HG03571 (cell line): ENCODE measurements around the gene CTDP1.

Source experiments
- ATAC-seq: cut with Tn5 transposase; IDR thresholded peaks from one replicate; pipeline ENCODE4 v1.9.1; 2021; ENCODE audit not compliant: unreplicated experiment

The CTDP1 gene

DNA sequence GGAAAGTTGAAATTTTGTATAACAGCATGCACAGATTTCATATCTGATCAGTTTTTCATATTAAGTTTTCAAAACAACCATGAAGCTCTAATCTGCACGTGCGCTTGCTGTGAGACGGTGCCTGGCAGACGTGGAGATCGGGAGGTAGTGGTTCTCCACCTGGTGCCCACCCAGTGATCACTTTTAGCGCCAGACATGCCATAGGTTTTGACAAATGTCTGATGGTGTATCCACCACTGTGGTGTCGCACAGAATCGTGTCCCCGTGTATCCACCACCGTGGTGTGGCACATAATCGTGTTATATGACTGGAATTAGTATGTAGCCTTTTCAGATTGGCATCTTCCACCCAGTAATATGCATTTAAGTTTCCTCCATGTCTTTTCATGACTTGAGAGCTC, 77.2 kb downstream of the CTDP1 start:
- ATAC-seq = no peak

- ATAC-seq = no peak
These were observed 80.7 kb downstream of the CTDP1 start for GRCh38 chr18:79760348-79760747.

- no peak for ATAC-seq
These were observed 81.3 kb downstream of the CTDP1 start for GRCh38 chr18:79760881-79761280.

GRCh38 chr18:79763407-79763806, 83.8 kb downstream of the CTDP1 start:
- no peak for ATAC-seq

DNA sequence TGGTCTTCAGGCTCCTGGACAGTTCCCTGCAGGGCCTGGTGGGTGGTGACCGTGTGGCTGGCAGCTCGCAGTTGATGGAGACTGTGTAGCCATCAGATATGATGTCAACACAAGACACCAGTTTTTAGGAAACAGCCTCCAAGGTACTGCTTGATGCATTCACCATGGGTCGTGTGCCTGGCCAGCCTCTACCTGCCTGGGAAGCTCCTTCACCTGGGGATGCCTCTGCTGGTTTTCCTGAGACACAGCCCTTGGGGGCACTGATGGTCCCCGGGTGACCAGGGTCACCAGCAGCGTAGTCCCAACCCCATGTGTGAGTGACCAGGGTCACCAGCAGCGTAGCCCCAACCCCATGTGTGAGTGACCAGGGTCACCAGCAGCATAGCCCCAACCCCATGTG, 84.5 kb downstream of the CTDP1 start:
- no peak for ATAC-seq

DNA sequence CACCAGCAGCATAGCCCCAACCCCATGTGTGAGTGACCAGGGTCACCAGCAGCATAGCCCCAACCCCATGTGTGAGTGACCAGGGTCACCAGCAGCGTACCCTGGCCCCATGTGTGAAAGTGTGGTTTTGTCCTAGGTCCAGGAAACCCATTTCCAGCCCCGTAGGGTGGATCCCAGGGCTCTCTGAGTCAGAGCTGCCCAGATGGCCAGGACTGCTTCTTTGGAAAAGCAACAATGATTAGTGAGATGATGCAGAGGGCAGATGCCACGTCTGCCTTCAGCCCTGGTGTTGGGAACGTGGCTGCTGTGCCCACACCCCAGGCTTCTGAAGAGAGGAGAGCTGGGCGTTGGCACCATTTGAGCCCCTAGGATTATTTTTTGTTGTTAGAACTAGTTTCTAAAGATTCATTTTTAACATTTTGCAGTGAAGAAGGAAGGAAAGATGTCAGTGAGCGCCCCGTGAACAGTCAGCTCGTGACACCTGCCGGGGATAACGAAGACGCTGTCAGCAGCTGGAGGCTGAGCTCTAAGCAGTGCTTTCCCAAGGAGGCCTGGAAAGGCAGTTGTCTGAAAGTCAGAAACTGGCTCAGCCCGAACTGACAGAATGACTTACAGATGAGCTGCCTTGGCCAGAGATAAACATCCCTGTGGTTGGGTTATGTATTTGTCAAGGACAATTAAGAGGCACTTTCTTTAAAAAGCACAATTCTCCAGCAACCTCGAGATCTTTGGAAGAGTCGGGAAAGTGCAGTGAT, 86.1 kb downstream of the CTDP1 start:
- no peak for ATAC-seq

DNA sequence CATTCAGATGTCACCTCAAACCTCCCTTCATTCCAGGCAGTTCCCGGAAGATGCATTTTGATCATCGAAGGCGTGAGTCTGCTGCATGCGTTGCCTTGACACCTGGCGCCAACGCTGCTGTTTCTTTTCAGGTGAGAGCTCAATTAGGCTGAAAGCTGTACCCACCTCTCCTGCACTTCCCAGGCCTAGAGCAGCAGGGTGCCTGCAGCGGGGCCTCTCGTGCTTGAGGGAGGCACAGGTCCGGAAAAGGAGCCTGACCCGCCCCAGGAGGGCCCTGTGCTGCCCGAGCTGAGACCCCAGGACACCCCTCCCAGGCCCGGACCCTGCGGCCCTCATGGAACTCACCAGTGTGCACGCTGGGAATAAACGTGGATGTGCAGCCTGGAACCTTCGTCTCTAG, 86.7 kb downstream of the CTDP1 start:
- no peak for ATAC-seq

DNA sequence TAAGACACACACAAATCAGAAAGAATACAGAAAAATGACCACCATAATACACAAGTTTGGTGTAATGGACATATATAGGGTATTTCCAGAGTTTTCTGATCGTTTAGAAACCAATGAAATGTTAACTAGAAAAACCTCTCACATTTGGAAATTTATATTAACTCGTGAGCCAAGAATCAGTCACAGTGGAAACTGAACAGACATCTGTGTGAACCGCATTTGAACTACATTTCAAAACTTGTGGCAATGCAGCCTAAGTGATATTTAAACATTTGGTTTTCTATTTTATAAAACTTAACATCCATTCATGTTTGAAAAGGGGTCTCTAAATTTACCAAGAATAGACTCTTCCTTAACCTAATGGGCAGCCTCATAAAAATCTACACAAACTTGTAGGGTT, 89.1 kb downstream of the CTDP1 start:
- ATAC-seq = no peak

DNA sequence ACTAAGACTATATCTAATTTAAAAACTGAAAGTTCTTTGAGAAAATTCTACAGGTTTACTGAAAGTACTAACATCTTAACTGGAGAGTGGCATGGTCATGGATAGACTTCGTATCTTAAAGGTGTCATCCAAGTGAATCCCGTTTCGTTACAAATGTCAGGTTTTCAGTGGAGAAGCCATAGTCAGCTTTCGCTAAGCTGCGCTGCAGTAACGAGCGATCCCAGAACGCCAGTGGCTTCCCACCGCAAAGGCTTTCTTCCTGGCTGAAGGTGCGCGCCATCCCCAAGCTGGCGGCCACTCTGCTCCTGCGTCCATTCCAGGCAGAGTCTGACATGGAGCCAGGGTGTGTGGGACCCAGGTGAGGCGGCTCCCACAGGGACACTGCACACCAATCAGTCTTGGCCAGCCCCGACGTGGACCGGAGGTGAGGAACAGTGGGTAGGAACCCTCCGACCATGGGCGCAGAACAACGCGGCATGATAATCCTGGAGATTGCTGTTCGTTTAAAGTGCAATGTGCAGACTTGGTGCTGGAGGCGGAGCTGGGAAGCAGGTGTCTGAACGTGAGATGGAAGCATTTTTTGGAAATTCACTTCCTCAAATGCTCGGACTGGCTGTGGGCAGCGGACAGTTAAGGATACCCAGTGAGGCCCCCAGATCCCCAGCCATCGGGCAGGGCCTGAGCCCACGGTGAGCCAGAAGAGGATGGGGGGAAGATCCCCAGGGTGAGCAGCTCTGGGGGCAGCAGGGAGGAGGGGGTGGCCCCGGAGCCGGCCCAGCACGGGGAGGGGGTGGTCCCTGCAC, 90.3 kb downstream of the CTDP1 start:
- no peak for ATAC-seq

DNA sequence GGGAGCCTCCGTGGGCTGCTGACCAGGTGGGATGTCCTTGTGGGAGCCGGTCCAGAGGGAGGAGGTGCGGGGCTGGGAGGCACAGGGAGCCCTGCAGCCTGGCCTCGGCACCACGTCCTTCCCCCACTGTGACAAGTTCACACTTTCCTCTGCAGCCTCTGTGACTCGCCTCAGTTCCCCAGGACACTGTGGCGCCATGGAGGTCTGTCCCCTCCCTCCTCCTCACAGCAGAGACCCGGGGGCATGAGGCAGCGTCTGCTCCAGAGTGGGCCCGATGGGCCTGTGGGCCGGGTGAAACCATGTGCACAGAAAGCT, 90.9 kb downstream of the CTDP1 start:
- no peak for ATAC-seq

DNA sequence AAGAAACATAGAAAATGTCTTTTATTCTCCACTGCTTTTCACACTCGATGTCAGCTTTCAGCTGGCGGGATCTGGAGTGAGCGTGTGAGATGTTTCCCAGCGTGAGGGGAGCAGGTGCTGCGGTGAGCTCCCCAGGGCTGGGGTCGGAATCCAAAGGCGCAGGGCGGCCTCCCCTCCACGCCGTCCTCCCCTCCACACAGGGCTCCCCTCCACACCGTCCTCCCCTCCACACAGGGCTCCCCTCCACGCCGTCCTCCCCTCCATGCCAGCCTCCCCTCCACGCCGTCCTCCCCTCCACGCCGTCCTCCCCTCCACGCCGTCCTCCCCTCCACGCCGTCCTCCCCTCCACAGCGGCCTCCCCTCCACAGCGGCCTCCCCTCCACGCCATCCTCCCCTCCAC, 91.2 kb downstream of the CTDP1 start:
- no peak for ATAC-seq

DNA sequence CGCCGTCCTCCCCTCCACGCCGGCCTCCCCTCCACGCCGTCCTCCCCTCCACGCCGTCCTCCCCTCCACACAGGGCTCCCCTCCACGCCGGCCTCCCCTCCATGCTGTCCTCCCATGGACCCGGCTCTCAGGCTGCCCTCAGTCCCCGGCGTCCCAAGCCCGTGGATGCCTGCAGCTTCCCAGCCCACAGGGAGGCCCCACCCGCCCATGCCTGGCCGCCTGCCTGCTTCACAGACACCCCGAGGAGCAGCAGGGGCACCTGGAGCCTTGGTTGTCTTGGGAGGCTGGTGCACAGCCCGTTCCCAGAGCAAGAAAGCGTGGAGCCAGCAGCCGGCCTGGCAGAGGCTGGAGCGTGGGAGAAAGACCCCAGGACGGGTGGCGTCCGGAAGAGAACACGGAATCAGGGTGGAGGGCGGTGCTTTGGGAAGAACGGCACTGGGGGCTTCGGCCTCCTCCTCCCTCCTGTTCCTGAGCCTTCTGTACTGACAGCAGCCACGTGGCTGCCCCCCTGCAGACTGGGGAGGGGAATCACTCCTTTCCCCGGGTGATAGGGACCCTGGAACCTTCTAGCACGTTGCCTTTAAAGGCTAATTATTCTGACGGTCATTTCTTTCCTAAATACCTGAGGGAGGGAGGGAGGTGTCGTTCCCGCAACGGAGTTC, 92.0 kb downstream of the CTDP1 start:
- ATAC-seq = no peak

- ATAC-seq = no peak
These were observed 92.7 kb downstream of the CTDP1 start for GRCh38 chr18:79772108-79772864.

GRCh38 chr18:79772865-79773696, 93.5 kb downstream of the CTDP1 start:
- ATAC-seq = no peak

GRCh38 chr18:79774111-79774510, 94.5 kb downstream of the CTDP1 start:
- no peak for ATAC-seq

- no peak for ATAC-seq
These were observed 96.0 kb downstream of the CTDP1 start for GRCh38 chr18:79775441-79776221.

GRCh38 chr18:79776674-79777073, 97.1 kb downstream of the CTDP1 start:
- no peak for ATAC-seq

DNA sequence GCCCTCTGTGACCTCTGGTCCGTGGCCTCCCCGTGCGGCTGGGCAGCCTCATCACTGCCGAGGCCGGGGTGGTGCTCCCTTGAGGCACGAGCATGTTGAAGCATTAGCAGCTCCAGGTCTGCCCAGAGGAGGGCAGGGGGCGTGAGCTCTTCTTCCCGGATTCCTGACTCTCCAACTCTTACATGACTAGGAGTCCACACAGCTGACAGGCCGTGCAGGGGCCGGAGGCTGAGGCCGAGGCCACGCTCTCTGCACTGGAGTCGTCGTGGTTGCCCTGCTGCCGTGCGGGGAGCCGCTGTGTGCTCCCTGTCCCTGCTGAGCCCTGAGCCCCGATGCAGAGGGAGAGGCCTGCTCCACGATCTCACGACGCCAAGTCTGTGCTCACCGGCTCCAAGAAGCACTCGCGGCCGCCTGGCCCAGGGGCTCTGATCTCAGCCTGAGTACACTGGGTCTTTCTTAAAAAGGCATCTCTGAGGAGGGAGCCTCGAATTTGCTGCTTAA, 98.7 kb downstream of the CTDP1 start:
- no peak for ATAC-seq

DNA sequence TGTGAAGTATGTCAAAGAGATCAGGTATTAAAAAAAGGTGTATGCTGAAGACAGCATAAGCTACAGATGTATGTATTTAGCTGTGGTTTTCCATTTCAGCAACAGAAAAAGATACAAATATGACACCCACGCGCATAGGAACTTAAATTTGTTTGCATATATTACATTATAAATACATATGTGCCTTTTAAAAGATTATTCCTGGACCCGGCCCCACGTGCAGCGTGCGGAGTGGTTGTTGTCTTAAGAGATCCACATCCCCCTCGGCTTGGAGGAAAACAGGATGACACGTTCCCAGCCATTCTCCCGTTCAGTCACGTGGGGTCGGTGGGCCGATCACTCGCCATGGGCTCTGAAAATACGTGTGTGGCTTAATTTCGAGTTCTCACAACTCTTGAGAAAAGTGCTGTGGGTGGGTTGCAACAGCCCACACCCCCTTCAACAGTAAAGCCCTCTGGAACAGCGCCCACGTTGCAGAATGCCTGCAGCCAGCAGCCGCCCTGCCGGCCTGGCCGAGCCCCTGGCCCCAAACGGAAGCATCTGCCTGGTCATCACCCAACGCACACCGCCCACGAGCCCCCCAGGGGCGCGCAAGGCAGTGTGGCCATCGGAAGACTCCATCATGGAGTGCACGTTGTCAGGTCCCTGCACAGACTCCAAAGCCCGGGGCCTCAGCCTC, 99.6 kb downstream of the CTDP1 start:
- no peak for ATAC-seq
